ENCODE results near the gene RPS29.

GRCh38 chr14:49617852-49618519 lies 31.8 kb upstream of the RPS29 start:
- no peak for TF ChIP-seq EZH2 (IDR thresholded peaks at IDR 0.05; ENCODE audit: borderline replicate concordance, low read length)
- no peak for TF ChIP-seq CTCF (conservative IDR thresholded peaks at IDR 0.05 in 1 of 2, IDR thresholded peaks at IDR 0.05 in 1 of 2; ENCODE audit: extremely low read depth in 1 of 2, insufficient read depth in 1 of 2, low read depth in 1 of 2, low read length in 2 of 2)

Measured in mammary epithelial cell (primary cell).